DOHH2 (cell line): Measurements from ENCODE around the gene GALNT7.

Source experiments
- CTCF ChIP-seq: fragments of 200-600 bp; sonication (generic); IDR thresholded peaks from one replicate; pipeline ENCODE4 v1.5.1; 2014; ENCODE audit warnings: antibody characterized with exemption, mild to moderate bottlenecking, low read depth, low read length; ENCODE audit not compliant: poor library complexity, severe bottlenecking
- EZH2phosphoT487 ChIP-seq: fragments of 200-600 bp; sonication (generic); IDR thresholded peaks from 2 replicates; pipeline ENCODE4 v1.6.1; 2017; ENCODE audit warnings: borderline replicate concordance, mild to moderate bottlenecking, antibody characterized with exemption, low read length, moderate library complexity, mixed read lengths

GRCh38 chr4:173253561-173253960 lies 85.0 kb downstream of the GALNT7 start:
- TF ChIP-seq CTCF (no peak), EZH2phosphoT487 (no peak)
